Lung (tissue), 12 donors: ENCODE data around the gene CD48. TPM values are rescaled to one million over a fixed set of nuclear protein-coding genes. Genes with fewer than 3 reads are reported as not detected.
"Not testable (repeated sequence)": the region's sequence is repeated elsewhere in the genome, so short reads cannot be mapped to it uniquely, and the experiment has no call there.

Experiments
- ATAC-seq: fragments of 200-7000 bp; cut with Tn5 transposase; one replicate; pipeline ENCODE4 v1.9.1; 2020; ENCODE audit warnings: moderate number of reproducible peaks; ENCODE audit not compliant: insufficient read depth, low FRiP score
- DNase-seq, 3 donors: peaks; one replicate each; pipeline ENCODE4 v3.0.0-alpha.2; 2013 to 2017
- H3K27ac ChIP-seq, 2 donors: one replicate each; pipeline ENCODE4 v1.5.1; 2013; ENCODE audit warnings: mild to moderate bottlenecking in 2 of 2, moderate library complexity in 2 of 2, control low read depth in 1 of 2, inconsistent platforms in 1 of 2, low read depth in 1 of 2, low read length in 1 of 2
- H3K27me3 ChIP-seq, 3 donors: one replicate each; pipeline ENCODE4 v1.5.1; 2013; ENCODE audit warnings: low read length in 2 of 3; ENCODE audit not compliant: control insufficient read depth in 3 of 3, insufficient read depth in 3 of 3
- H3K36me3 ChIP-seq, 4 donors: one replicate each; pipeline ENCODE4 v1.5.1; 2013; ENCODE audit warnings: low read length in 4 of 4, mild to moderate bottlenecking in 1 of 4, moderate library complexity in 1 of 4; ENCODE audit not compliant: control insufficient read depth in 4 of 4, insufficient read depth in 4 of 4
- H3K4me1 ChIP-seq, 5 donors: one replicate each; pipeline ENCODE4 v1.5.1; 2013; ENCODE audit warnings: low read length in 5 of 5, mild to moderate bottlenecking in 2 of 5, moderate library complexity in 1 of 5; ENCODE audit not compliant: control insufficient read depth in 5 of 5, insufficient read depth in 5 of 5
- H3K4me3 ChIP-seq: one replicate; pipeline ENCODE4 v1.5.1; 2013; ENCODE audit warnings: mild to moderate bottlenecking, control low read depth, moderate library complexity
- H3K9ac ChIP-seq, 2 donors: one replicate each; pipeline ENCODE4 v1.5.1; 2013; ENCODE audit warnings: low read length in 2 of 2, control low read depth in 1 of 2; ENCODE audit not compliant: insufficient read depth in 1 of 2
- H3K9me3 ChIP-seq, 4 donors: one replicate each; pipeline ENCODE4 v1.5.1; 2013; ENCODE audit warnings: low read length in 3 of 4, mild to moderate bottlenecking in 1 of 4, moderate library complexity in 1 of 4; ENCODE audit not compliant: control insufficient read depth in 4 of 4, insufficient read depth in 3 of 4
- WGBS, 2 donors: extraction: QIAGEN DNeasy Blood & Tissue Kit; methylation state at CpG; one replicate each; pipeline ENCODE4 v1.1.7; 2013; 5-methylcytosine and 5-hydroxymethylcytosine counted together
- polyA plus RNA-seq, 2 donors: library from polyadenylated mRNA; stranded (reverse); fragments of 200-250 nt; gene quantifications; one replicate each; pipeline ENCODE4 v1.2.1, GENCODE V29; 2013
- total RNA-seq, 2 donors: library from RNA; depleted of rRNA in 1 of 2; stranded (reverse); fragments of >200 nt in 1 of 2; gene quantifications; one replicate each; pipeline ENCODE4 v1.2.1, GENCODE V29; 2014 to 2021
- TF ChIP-seq, protein P1 (sequence below): IDR thresholded peaks from 2 replicates; pipeline ENCODE4 v1.5.1; 2012; ENCODE audit warnings: mild to moderate bottlenecking; ENCODE audit errors: control extremely low read depth, extremely low read depth
- donor health status: control.
- donor health status: control.
- donor health status: Bipolar disorder and iron deficiency.
- donor health status: healthy.
- donor health status: DM: yes; HTN: yes; CAD: no.

CD48 gene
- total and polyA plus RNA-seq, 4 donors, result 16.4 to 126 (median 25.6) TPM

DNA sequence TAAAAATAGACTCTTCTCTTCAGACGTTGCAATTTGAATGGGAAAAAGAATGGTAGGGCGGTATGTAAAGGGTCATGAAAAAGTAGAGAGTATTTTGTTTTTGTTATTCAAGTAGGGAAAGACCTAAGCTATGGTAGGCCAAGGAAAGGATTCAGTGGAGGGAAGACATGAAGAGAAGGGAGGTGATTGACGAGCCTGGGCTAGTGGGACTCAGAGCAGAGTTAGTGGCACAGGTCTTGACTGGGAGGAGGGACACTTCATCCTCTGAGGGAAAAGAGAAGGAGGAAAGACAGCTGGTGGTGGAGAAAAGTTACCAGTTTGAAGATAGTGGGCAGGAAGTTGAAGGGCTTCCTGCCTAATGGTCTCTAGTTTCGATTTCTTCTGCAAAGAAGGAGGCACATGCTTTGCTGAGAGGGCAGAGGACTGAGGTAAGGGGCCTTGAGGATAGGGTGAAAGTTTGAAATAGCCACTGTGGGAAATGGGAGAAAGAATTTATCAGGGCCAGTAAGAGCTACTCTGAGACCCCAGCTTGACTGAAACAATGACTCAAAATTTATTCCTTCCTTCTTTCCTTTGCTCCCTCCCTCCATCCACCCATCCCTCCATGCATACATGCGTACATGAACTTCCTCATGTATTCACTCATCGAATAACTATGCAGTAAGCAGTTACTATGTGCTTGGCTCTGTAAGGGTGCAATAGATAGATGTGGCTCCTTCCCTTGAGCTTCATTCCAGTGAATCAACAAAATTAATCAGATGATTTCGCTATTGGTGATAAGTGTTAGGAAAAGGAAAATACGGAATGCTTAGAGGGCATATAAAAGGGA is 4.2 kb downstream of the CD48 start:
- Histone ChIP-seq H3K9ac (no peak overlapping the region), H3K27me3 (no peaks in the 10 kb centered on the region), H3K4me1 (peaks cover 0 to 9% (median 0%) of the 10 kb centered on the region in 5 donors), H3K27ac (peak overlapping the region in 1 of 2 donors; percentile 66), H3K9me3 (no peaks in the 10 kb centered on the region), H3K36me3 (no peaks in the 10 kb centered on the region), H3K4me3 (no peak overlapping the region)
- TF ChIP-seq, protein P1, sequence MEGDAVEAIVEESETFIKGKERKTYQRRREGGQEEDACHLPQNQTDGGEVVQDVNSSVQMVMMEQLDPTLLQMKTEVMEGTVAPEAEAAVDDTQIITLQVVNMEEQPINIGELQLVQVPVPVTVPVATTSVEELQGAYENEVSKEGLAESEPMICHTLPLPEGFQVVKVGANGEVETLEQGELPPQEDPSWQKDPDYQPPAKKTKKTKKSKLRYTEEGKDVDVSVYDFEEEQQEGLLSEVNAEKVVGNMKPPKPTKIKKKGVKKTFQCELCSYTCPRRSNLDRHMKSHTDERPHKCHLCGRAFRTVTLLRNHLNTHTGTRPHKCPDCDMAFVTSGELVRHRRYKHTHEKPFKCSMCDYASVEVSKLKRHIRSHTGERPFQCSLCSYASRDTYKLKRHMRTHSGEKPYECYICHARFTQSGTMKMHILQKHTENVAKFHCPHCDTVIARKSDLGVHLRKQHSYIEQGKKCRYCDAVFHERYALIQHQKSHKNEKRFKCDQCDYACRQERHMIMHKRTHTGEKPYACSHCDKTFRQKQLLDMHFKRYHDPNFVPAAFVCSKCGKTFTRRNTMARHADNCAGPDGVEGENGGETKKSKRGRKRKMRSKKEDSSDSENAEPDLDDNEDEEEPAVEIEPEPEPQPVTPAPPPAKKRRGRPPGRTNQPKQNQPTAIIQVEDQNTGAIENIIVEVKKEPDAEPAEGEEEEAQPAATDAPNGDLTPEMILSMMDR, result no peak
- WGBS, 2 donors, result 55 to 63% methylated on average over 8 of the region's 8 CpGs
- ATAC-seq (no peak), DNase-seq (no peak)

DNA sequence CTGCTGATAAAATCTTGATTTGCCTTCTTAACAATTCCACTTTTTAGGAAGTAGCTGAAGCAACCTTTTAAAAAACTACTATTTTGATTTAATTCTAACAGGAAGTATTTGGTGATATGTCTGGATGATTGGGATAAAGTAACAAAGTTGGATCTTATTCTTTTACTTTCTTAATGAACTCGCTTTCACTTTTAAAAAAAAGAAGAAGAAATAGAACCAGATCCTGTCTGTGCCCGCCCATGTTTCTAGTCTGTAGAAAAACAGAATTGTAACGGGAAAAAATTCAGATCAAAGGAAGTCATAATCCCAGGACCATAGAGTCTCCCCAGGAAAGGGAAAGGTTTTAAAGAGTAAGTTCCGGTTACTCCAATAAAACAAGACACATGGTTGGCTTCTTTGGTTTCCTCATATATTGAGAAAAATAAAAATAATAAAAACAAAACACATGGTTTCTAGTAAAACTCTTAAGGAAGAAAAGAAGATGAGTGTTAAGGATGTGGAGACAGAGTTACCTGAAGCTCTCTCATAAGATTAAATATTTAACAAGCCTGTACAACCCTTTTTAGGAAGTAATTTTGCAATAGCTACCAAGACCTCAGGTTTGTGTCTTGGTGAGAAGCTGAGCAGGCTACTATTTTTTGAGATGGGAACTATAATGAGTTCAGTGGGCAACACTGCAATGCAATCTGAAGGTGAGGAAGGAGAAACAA is 4.9 kb downstream of the CD48 start:
- DNase-seq (no peak), ATAC-seq (no peak)
- WGBS, 2 donors, result 24 to 44% methylated on average over 4 of the region's 4 CpGs
- H3K27me3 ChIP-seq, result no peaks in the 10 kb centered on the region
- no peak overlapping the region for H3K27ac ChIP-seq
- no peaks in the 10 kb centered on the region for H3K36me3 ChIP-seq
- no peaks in the 10 kb centered on the region for H3K9me3 ChIP-seq
- TF ChIP-seq, protein P1, result no peak
- no peak overlapping the region for H3K9ac ChIP-seq
- no peak overlapping the region for H3K4me3 ChIP-seq
- peaks cover 0 to 4% (median 0%) of the 10 kb centered on the region in 5 donors for H3K4me1 ChIP-seq

DNA sequence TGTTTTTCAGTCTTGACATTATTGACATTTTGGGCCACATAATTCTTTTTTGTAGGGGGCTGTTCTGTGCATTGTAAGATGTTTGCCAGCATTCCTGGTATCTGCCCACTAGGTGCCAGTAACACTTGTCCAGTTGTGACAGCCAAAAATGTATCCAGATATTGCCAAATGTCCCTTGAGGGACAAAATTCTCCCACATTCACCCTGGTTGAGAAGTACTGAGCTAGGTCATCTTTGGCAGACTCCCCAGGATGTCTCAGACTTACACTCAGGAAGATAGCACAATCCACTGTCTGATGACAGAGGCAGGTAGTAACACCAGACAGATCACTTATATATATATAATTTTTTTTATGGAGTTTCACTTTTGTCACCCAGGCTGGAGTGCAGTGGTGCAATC is 5.9 kb downstream of the CD48 start:
- TF ChIP-seq, protein P1, result no peak
- no peak overlapping the region for H3K27ac ChIP-seq
- no peaks in the 10 kb centered on the region for H3K9me3 ChIP-seq
- H3K36me3 ChIP-seq, result no peaks in the 10 kb centered on the region
- no peak overlapping the region for H3K4me3 ChIP-seq
- DNase-seq, result no peak
- no peak for ATAC-seq
- peaks cover 0 to 1% (median 0%) of the 10 kb centered on the region in 5 donors for H3K4me1 ChIP-seq
- H3K9ac ChIP-seq, result no peak overlapping the region
- no peaks in the 10 kb centered on the region for H3K27me3 ChIP-seq

DNA sequence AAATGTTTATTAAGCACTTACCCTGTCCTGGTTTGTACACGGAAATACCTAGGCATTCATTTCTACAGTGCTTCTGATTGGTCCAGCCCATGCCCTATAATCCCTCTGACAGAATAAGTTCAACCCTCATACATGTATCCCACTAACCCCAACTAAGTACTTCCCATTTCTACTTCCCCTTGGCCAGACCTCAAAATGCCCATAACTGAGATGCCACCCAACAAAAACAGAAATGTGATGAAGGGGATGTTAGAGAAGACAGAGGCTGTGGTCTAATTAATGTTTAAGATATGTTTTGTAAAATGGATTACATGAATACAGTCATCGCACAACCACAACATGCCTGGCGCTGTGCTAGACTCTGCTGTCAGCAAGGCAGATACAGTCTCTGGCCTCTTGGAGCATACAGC is 6.4 kb downstream of the CD48 start:
- ATAC-seq, DNase-seq, H3K9ac ChIP-seq, H3K36me3 ChIP-seq, H3K9me3 ChIP-seq, H3K4me1 ChIP-seq, H3K27me3 ChIP-seq, H3K27ac ChIP-seq, H3K4me3 ChIP-seq: not testable (repeated sequence)
- 42 to 62% methylated on average over 3 of the region's 3 CpGs for WGBS, 2 donors
